SK-N-SH treated with all-trans-retinoic acid at 6 μM for 48 hours (cell line): Measurements from ENCODE around the gene DOCK9.

ENCODE experiments used
- ATAC-seq: fragments of 200-7000 bp; cut with Tn5 transposase; 3 replicates; pipeline ENCODE4 v1.9.1; 2020; ENCODE audit warnings: mild to moderate bottlenecking, moderate library complexity
- ARNTL ChIP-seq: fragments of 450-650 bp; formaldehyde crosslinking; IDR thresholded peaks from 2 replicates; pipeline ENCODE4 v1.5.0; 2020; ENCODE audit warnings: low read depth, mild to moderate bottlenecking, moderate library complexity, borderline replicate concordance
- BACH2 ChIP-seq: fragments of 250-450 bp; sonication (Bioruptor Pico); IDR thresholded peaks from 2 replicates; pipeline ENCODE4 v1.9.0; 2021; ENCODE audit warnings: mild to moderate bottlenecking, borderline replicate concordance
- CREB5 ChIP-seq: fragments of 250-450 bp; sonication (Bioruptor Pico); IDR thresholded peaks from 2 replicates; pipeline ENCODE4 v1.5.1; 2020; ENCODE audit warnings: low read depth, mild to moderate bottlenecking, moderate library complexity
- CSDC2 ChIP-seq: fragments of 250-450 bp; sonication (Bioruptor Pico); IDR thresholded peaks from 2 replicates; pipeline ENCODE4 v1.5.0; 2020; ENCODE audit warnings: mild to moderate bottlenecking, moderate library complexity
- ESRRG ChIP-seq: fragments of 250-450 bp; sonication (Bioruptor Pico); IDR thresholded peaks from 2 replicates; pipeline ENCODE4 v1.6.1; 2021; ENCODE audit warnings: mild to moderate bottlenecking
- GLIS3 ChIP-seq: fragments of 250-450 bp; sonication (Bioruptor Pico); IDR thresholded peaks from 2 replicates; pipeline ENCODE4 v1.5.0; 2020; ENCODE audit warnings: mild to moderate bottlenecking, moderate library complexity
- ISL1 ChIP-seq: fragments of 250-450 bp; sonication (Bioruptor Pico); IDR thresholded peaks from 2 replicates; pipeline ENCODE4 v2.1.2; 2022; ENCODE audit warnings: mild to moderate bottlenecking, moderate library complexity
- OSR1 ChIP-seq: fragments of 250-450 bp; sonication (Bioruptor Pico); IDR thresholded peaks from 2 replicates; pipeline ENCODE4 v1.8.0; 2022; ENCODE audit warnings: moderate library complexity, mild to moderate bottlenecking, inconsistent platforms
- RARB ChIP-seq: fragments of 250-450 bp; sonication (Bioruptor Pico); IDR thresholded peaks from 2 replicates; pipeline ENCODE4 v1.8.0; 2021; ENCODE audit warnings: mild to moderate bottlenecking, moderate library complexity
- SNAI2 ChIP-seq: fragments of 250-450 bp; sonication (Bioruptor Pico); IDR thresholded peaks from 2 replicates; pipeline ENCODE4 v1.5.0; 2020; ENCODE audit warnings: mild to moderate bottlenecking, moderate library complexity
- TCF4 ChIP-seq: fragments of 250-450 bp; sonication (Bioruptor Pico); IDR thresholded peaks from 2 replicates; pipeline ENCODE4 v1.8.0; 2021; ENCODE audit warnings: mild to moderate bottlenecking, moderate library complexity, borderline replicate concordance
- TOX ChIP-seq: fragments of 250-450 bp; sonication (Bioruptor Pico); IDR thresholded peaks from 2 replicates; pipeline ENCODE4 v1.8.0; 2021; ENCODE audit warnings: mild to moderate bottlenecking, moderate library complexity, borderline replicate concordance
- ZC3H10 ChIP-seq: fragments of 250-450 bp; sonication (Bioruptor Pico); IDR thresholded peaks from 2 replicates; pipeline ENCODE4 v1.5.1; 2021; ENCODE audit warnings: mild to moderate bottlenecking, moderate library complexity
- ZFP3 ChIP-seq: fragments of 250-450 bp; sonication (Bioruptor Pico); IDR thresholded peaks from 2 replicates; pipeline ENCODE4 v1.5.0; 2020; ENCODE audit warnings: mild to moderate bottlenecking, moderate library complexity
- ZFP30 ChIP-seq: fragments of 450-650 bp; formaldehyde crosslinking; IDR thresholded peaks from 2 replicates; pipeline ENCODE4 v1.5.0; 2022; ENCODE audit warnings: mild to moderate bottlenecking, moderate library complexity
- ZNF565 ChIP-seq: fragments of 450-650 bp; formaldehyde crosslinking; conservative IDR thresholded peaks from 2 replicates; pipeline ENCODE4 v1.5.0; 2020; ENCODE audit warnings: low read depth, mild to moderate bottlenecking, moderate library complexity
- ZNF70 ChIP-seq: fragments of 450-650 bp; formaldehyde crosslinking; IDR thresholded peaks from 2 replicates; pipeline ENCODE4 v1.5.0; 2020; ENCODE audit warnings: mild to moderate bottlenecking, moderate library complexity
- TF ChIP-seq, protein P1 (sequence below): fragments of 250-450 bp; sonication (Bioruptor Pico); IDR thresholded peaks from 2 replicates; pipeline ENCODE4 v1.8.0; 2021; ENCODE audit warnings: low read depth, mild to moderate bottlenecking, moderate library complexity, borderline replicate concordance
- TF ChIP-seq, protein P2 (sequence below): fragments of 250-450 bp; sonication (Bioruptor Pico); IDR thresholded peaks from 2 replicates; pipeline ENCODE4 v1.5.0; 2020; ENCODE audit warnings: mild to moderate bottlenecking, moderate library complexity
- TF ChIP-seq, protein P3 (sequence below): fragments of 250-450 bp; sonication (Bioruptor Pico); IDR thresholded peaks from 2 replicates; pipeline ENCODE4 v1.5.1; 2021; ENCODE audit warnings: mild to moderate bottlenecking, moderate library complexity

Gene DOCK9

GRCh38 chr13:99007414-99007986 is 29.6 kb upstream of the DOCK9 start:
- TF ChIP-seq TOX (CRISPR knock-in tag) (no peak), TCF4 (CRISPR knock-in tag) (no peak), CSDC2 (no peak), ZNF565 (CRISPR knock-in tag) (no peak), RARB (CRISPR knock-in tag) (no peak), ZC3H10 (no peak), OSR1 (CRISPR knock-in tag) (no peak), ESRRG (CRISPR knock-in tag) (no peak), BACH2 (CRISPR knock-in tag) (no peak), ZFP3 (CRISPR knock-in tag) (no peak), CREB5 (no peak), ZNF70 (CRISPR knock-in tag) (no peak)
- TF ChIP-seq, protein P1, sequence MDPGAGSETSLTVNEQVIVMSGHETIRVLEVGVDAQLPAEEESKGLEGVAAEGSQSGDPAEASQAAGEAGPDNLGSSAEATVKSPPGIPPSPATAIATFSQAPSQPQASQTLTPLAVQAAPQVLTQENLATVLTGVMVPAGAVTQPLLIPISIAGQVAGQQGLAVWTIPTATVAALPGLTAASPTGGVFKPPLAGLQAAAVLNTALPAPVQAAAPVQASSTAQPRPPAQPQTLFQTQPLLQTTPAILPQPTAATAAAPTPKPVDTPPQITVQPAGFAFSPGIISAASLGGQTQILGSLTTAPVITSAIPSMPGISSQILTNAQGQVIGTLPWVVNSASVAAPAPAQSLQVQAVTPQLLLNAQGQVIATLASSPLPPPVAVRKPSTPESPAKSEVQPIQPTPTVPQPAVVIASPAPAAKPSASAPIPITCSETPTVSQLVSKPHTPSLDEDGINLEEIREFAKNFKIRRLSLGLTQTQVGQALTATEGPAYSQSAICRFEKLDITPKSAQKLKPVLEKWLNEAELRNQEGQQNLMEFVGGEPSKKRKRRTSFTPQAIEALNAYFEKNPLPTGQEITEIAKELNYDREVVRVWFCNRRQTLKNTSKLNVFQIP: no peak
- TF ChIP-seq, protein P2, sequence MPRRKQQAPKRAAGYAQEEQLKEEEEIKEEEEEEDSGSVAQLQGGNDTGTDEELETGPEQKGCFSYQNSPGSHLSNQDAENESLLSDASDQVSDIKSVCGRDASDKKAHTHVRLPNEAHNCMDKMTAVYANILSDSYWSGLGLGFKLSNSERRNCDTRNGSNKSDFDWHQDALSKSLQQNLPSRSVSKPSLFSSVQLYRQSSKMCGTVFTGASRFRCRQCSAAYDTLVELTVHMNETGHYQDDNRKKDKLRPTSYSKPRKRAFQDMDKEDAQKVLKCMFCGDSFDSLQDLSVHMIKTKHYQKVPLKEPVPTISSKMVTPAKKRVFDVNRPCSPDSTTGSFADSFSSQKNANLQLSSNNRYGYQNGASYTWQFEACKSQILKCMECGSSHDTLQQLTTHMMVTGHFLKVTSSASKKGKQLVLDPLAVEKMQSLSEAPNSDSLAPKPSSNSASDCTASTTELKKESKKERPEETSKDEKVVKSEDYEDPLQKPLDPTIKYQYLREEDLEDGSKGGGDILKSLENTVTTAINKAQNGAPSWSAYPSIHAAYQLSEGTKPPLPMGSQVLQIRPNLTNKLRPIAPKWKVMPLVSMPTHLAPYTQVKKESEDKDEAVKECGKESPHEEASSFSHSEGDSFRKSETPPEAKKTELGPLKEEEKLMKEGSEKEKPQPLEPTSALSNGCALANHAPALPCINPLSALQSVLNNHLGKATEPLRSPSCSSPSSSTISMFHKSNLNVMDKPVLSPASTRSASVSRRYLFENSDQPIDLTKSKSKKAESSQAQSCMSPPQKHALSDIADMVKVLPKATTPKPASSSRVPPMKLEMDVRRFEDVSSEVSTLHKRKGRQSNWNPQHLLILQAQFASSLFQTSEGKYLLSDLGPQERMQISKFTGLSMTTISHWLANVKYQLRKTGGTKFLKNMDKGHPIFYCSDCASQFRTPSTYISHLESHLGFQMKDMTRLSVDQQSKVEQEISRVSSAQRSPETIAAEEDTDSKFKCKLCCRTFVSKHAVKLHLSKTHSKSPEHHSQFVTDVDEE (CRISPR knock-in tag): no peak
- TF ChIP-seq, protein P3, sequence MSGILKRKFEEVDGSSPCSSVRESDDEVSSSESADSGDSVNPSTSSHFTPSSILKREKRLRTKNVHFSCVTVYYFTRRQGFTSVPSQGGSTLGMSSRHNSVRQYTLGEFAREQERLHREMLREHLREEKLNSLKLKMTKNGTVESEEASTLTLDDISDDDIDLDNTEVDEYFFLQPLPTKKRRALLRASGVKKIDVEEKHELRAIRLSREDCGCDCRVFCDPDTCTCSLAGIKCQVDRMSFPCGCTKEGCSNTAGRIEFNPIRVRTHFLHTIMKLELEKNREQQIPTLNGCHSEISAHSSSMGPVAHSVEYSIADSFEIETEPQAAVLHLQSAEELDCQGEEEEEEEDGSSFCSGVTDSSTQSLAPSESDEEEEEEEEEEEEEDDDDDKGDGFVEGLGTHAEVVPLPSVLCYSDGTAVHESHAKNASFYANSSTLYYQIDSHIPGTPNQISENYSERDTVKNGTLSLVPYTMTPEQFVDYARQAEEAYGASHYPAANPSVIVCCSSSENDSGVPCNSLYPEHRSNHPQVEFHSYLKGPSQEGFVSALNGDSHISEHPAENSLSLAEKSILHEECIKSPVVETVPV (CRISPR knock-in tag): no peak
- TF ChIP-seq, all 23 proteins: peak for 0
- no peak for ATAC-seq

DNA sequence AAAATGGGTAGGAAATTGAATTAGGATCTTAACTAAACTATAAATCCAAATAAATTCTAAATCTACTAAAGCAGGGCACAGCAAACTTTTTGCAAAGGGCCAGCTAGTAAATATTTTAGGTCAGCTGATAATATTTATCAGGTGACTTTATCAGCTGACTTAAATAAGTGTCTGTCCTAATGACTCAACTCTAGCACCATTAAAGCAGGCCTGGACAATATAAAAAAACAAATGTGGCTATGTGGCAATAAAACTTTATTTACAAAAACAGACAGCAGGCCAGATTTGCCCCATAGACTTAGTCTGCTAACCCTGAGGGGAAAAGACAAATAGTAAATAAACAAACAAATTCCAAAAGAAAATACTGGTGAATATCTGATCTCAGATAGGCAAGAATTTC is 27.7 kb upstream of the DOCK9 start:
- ATAC-seq: no peak
- TF ChIP-seq TOX (CRISPR knock-in tag) (no peak), ISL1 (CRISPR knock-in tag) (no peak), ARNTL (CRISPR knock-in tag) (no peak), BACH2 (CRISPR knock-in tag) (no peak), OSR1 (CRISPR knock-in tag) (no peak), ZC3H10 (no peak), GLIS3 (CRISPR knock-in tag) (no peak), SNAI2 (CRISPR knock-in tag) (no peak), ZNF565 (CRISPR knock-in tag) (no peak), RARB (CRISPR knock-in tag) (no peak), CSDC2 (no peak), ZFP30 (CRISPR knock-in tag) (no peak)
- TF ChIP-seq, protein P1: no peak
- TF ChIP-seq, protein P2 (CRISPR knock-in tag): no peak
